ENCODE data around the gene RAD51AP2.

DNA sequence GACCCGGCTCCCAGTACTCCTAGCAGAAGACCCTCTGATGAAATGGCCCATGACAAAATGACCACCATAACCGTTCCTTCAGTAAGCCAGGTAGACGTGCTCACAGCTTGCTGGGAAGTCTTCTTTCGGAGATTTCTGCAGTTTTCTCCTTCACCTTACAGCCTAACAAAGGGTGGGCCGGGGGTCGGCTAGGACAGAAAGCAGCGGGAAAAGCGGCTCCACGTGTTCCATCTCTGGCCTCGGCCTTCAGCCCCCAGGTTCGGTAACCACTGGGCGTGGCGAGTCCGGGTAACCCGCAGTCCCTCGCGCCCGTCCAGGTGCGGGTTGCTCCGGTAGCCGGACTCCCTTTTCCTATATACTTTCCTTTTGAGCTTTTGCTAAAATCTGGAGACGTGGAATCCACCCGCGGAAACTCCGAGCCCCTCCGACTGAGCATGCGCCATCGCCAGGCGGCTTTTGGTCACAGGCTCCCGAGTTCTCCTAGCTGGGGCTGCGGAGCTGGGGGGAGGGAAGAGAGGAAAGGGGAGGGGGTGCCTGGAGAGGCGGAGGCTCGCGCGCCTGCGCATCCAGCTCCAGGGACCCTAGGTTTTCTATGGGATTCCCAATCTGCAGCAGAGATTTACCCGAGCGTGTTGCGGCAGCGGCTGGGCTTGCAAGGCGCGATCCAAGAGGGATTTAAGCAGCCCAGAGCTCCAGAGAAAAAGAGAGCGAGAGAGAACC lies 22.0 kb upstream of the RAD51AP2 start, which contains the start of gene VSNL1:
- TF ChIP-seq, protein P1, sequence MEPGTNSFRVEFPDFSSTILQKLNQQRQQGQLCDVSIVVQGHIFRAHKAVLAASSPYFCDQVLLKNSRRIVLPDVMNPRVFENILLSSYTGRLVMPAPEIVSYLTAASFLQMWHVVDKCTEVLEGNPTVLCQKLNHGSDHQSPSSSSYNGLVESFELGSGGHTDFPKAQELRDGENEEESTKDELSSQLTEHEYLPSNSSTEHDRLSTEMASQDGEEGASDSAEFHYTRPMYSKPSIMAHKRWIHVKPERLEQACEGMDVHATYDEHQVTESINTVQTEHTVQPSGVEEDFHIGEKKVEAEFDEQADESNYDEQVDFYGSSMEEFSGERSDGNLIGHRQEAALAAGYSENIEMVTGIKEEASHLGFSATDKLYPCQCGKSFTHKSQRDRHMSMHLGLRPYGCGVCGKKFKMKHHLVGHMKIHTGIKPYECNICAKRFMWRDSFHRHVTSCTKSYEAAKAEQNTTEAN (CRISPR knock-in tag; conservative IDR thresholded peaks at IDR 0.05) = peak; percentile 80
- TF ChIP-seq MXD4 (CRISPR knock-in tag; IDR thresholded peaks at IDR 0.05) (peak; percentile 67; the same call in 1 of the 2 replicates), NFE2L2 (IDR thresholded peaks at IDR 0.05; ENCODE audit: low read length) (no peak), STAT5B (CRISPR knock-in tag; IDR thresholded peaks at IDR 0.05) (peak; percentile 58; the same call in 1 of the 2 replicates), CHD2 (IDR thresholded peaks at IDR 0.05; ENCODE audit: low read depth, low read length) (peak; percentile 51; the same call in 1 of the 2 replicates), RNF2 (conservative IDR thresholded peaks at IDR 0.05; ENCODE audit: low read depth) (peak; percentile 93)
- TF ChIP-seq, protein P2, sequence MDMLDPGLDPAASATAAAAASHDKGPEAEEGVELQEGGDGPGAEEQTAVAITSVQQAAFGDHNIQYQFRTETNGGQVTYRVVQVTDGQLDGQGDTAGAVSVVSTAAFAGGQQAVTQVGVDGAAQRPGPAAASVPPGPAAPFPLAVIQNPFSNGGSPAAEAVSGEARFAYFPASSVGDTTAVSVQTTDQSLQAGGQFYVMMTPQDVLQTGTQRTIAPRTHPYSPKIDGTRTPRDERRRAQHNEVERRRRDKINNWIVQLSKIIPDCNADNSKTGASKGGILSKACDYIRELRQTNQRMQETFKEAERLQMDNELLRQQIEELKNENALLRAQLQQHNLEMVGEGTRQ (IDR thresholded peaks at IDR 0.05; ENCODE audit: low read depth, low read length) = no peak
- TF ChIP-seq, protein P2 (CRISPR knock-in tag; IDR thresholded peaks at IDR 0.05; ENCODE audit: borderline replicate concordance) = 0 out of 2 replicates have a peak, but pooled peaks have one; percentile 34
- TF ChIP-seq, protein P3, sequence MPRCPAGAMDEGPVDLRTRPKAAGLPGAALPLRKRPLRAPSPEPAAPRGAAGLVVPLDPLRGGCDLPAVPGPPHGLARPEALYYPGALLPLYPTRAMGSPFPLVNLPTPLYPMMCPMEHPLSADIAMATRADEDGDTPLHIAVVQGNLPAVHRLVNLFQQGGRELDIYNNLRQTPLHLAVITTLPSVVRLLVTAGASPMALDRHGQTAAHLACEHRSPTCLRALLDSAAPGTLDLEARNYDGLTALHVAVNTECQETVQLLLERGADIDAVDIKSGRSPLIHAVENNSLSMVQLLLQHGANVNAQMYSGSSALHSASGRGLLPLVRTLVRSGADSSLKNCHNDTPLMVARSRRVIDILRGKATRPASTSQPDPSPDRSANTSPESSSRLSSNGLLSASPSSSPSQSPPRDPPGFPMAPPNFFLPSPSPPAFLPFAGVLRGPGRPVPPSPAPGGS (CRISPR knock-in tag; IDR thresholded peaks at IDR 0.05) = peak; percentile 93
- TF ChIP-seq, protein P4, sequence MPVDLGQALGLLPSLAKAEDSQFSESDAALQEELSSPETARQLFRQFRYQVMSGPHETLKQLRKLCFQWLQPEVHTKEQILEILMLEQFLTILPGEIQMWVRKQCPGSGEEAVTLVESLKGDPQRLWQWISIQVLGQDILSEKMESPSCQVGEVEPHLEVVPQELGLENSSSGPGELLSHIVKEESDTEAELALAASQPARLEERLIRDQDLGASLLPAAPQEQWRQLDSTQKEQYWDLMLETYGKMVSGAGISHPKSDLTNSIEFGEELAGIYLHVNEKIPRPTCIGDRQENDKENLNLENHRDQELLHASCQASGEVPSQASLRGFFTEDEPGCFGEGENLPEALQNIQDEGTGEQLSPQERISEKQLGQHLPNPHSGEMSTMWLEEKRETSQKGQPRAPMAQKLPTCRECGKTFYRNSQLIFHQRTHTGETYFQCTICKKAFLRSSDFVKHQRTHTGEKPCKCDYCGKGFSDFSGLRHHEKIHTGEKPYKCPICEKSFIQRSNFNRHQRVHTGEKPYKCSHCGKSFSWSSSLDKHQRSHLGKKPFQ (CRISPR knock-in tag; IDR thresholded peaks at IDR 0.05; ENCODE audit: insufficient replicate concordance) = peak; percentile 67
- TF ChIP-seq, protein P5, sequence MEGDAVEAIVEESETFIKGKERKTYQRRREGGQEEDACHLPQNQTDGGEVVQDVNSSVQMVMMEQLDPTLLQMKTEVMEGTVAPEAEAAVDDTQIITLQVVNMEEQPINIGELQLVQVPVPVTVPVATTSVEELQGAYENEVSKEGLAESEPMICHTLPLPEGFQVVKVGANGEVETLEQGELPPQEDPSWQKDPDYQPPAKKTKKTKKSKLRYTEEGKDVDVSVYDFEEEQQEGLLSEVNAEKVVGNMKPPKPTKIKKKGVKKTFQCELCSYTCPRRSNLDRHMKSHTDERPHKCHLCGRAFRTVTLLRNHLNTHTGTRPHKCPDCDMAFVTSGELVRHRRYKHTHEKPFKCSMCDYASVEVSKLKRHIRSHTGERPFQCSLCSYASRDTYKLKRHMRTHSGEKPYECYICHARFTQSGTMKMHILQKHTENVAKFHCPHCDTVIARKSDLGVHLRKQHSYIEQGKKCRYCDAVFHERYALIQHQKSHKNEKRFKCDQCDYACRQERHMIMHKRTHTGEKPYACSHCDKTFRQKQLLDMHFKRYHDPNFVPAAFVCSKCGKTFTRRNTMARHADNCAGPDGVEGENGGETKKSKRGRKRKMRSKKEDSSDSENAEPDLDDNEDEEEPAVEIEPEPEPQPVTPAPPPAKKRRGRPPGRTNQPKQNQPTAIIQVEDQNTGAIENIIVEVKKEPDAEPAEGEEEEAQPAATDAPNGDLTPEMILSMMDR (CRISPR knock-in tag; IDR thresholded peaks at IDR 0.05) = peak; percentile 35; the same call in 1 of the 2 replicates

Measured in HepG2 (cell line).